Hematopoietic multipotent progenitor cell treated with erythropoietin and hydrocortisone succinate and interleukin-3 and kit ligand, for 6 days (in vitro differentiated cells): ENCODE measurements around the gene GSTA2.
"Not testable (repeated sequence)": the region's sequence is repeated elsewhere in the genome, so short reads cannot be mapped to it uniquely, and the experiment has no call there.

Experiments
- DNase-seq: peaks from one replicate; pipeline ENCODE4 v3.0.0-alpha.2; 2015

Gene GSTA2

DNA sequence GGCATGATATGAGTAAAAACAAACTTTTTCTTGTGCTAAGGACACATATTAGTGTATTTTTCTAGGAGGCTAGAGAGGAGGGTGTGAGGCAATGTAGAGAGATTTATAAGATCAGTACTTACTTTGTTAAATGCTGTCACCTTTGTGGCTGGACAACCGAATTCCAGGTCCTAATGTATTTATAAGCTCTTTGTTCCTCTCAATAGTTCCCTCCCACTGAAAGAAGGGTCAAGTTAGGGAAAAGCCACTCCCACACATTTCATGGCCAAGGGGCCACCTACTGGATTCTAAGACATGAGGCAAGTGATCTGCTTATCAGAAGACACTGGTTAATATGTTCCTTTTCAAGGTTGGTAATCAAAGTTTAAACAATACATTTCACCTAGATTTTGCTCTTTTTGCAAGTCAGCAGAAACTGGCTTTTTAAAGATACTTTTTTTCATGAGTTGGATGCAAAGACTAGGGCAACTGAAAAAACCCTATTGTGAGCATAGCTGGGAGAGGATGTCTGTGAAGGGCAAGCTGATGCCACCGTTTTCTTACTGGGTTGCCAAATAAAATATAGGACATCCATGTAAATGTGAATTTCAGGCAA, at the start of gene GSTA2:
Gene GSTA2 (minus strand): TSS at position 154 of the 595 bp plus-strand sequence. CDS start 5,528 bp downstream, outside the sequence.
- DNase-seq: not testable (repeated sequence)

DNA sequence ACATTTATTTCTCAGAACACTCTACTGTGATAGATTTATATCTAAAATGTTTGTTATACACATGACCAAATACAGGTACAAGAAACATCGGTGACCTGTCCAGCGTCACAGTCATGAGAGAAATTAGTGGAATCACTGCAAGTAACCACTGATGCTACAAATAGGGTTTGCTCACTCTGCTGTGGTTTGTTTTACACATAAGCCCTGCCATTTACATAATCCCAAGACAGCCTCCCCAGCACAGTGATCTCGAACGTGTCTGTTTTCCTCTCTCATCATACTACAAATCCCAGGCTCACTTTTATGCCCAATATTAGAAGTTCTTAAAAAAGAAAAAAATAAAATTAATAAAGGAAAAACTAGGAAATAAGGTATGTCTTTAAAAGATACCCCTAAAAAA, 46.5 kb upstream of the GSTA2 start:
- not testable (repeated sequence) for DNase-seq

DNA sequence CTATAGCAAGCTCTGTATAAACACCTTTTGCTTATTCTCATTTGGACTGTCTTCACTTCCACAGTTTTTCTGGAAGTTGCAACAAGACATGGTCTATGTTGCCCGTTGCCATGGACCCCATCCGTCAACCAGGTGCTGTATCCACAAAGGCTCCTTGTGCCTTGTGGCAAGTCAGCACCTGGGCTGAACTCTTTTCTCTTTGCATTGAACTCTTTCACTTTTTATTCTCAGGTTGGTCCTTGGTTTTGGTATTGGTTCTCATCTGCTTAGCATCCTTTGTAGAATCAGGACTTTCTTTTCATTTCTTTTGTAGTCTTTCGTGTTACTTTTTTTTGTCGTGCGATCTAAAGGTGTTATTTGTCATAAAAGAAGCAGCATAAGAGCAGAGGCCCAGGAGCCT, 45.4 kb upstream of the GSTA2 start:
- no peak for DNase-seq

DNA sequence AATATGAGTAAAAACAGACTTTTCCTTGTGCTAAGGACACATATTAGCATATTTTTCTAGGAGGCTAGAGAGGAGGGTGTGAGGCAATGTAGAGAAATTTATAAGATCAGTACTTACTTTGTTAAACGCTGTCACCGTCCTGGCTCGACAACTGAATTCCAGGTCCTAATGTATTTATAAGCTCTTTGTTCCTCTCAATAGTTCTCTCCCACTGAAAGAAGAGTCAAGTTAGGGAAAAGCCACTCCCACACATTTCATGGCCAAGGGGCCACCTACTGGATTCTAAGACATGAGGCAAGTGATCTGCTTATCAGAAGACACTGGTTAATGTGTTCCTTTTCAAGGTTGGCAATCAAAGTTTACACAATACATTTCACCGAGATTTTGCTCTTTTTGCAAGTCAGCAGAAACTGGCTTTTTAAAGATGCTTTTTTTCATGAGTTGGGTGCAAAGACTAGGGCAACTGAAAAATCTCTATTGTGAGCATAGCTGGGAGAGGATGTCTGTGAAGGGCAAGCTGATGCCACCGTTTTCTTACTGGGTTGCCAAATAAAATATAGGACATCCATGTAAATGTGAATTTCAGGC, 40.5 kb upstream of the GSTA2 start, which contains the start of gene GSTA1:
Gene GSTA1 (minus strand): TSS at position 149 of the 588 bp plus-strand sequence. CDS start 4,549 bp downstream, outside the sequence.
- not testable (repeated sequence) for DNase-seq

DNA sequence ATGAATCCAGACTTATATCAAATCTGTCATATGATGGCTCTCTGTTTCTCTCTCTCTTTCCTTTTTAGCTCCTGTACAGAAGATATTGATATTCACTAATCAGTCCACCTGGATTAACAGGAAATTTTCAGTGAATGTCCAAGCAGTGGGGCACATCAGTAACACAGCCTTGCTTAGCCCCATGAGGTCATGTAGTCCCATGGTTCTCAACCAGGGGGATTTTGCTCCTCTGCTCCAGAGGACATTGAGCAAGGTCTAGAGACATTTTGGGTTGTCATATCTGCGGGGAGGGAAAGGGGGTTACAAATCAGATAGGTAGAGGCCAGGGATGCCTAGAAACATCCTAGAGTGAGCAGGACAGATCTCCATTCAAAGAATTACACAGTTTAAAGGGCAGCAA, 39.5 kb upstream of the GSTA2 start:
- DNase-seq: no peak

DNA sequence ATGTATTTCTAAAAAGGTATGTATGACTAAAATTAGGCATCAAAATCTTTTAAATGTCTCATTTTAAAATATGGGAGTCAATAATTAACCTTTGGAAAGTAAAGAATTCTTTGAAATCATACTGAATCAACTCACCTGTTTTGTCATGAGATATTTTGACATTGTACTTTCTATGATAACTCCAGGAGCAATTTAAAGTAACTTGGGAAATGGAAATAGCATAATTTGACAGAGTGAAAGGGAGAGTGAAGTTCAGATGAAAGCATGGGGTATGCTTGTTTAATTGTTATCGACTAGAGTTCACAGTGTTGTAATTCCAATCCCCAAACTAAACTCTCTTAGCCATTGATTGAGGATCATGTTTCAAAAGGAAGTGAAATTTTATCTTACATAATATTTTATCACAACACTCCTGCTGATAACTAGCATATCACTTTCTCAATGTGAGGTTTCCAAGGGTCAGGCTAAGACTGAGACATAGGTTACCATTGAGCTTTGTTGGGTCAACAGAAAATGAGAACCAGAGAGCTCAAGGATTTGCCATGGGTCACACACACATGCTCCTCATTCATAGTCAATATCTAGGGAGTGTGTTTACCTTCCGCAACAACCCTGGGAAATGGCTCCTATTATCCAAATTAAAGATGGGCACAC, 38.0 kb upstream of the GSTA2 start:
- no peak for DNase-seq

DNA sequence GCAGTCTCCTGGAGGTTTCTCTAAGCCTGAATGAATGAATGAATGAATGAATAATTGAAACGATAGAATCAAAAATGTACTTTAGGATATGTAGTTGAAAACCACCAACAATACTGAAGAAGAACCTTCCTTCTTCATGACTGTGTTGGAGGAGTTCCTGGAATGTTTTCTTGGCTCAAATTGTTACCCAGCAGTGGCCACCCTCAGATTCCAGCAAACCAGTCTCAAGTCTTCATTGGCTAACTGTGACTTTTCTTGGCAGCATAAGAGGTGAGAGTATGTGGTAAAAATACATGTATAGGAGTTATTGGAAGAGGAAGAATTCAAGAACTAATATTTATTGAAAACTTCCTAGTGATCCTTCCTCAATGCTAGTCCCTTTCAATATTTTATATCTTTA, 36.0 kb upstream of the GSTA2 start:
- DNase-seq: not testable (repeated sequence)

DNA sequence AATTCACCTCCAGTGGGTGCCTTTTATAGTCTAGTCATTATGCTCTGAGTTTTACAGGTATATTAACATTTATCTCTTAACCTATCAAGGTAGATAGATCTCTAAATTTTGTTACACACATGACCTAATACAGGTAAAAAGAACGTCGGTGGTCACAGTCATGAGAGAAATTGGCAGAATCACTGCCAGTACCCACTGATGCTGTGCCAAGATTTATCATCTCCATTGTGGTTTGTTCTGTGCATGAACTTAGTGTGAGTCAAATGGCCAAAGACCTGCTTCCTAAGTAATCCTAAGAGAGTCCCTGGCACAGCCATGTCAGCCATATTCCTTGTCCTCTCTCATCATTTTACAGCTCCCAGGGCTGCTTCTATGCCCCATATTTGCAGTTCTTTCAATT, 31.1 kb upstream of the GSTA2 start:
- not testable (repeated sequence) for DNase-seq

DNA sequence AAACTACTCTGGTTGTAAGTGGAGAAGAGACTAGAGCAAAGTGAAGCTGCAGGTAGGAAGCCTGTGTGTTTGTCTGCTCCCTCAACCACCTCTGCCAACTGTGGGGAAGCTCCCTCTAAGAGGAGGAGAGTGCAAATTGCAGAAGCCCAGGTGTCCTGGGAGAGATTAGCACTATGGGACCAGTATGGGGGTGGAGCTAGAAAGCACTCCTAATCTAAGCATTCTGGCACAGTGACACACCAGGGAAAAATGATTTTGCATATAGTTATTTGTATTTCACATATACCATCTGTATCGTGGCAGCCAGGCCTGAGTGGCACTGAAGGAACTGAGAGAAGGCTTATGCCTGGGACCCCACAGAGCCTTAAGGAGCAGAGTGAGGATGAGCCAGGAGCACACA, 27.6 kb upstream of the GSTA2 start:
- DNase-seq: no peak

DNA sequence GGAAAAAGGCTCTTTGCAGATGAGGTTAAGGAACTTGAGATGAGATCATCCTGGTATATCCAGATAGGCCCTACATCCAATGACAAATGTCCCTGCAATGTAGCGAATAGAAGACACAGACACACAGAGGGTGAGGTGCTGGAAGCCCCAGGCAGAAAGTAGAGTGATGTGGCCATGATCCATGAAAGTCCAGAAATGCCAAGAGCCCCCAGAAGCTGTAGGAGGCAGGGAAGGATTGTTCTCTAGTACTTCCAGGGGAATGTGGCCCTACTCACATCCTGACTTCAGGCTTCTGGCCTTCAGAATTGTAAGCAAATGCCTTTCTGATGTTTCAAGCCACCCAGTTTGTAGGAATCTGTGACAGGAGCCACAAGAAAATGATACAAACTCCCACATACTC, 26.4 kb upstream of the GSTA2 start:
- DNase-seq: not testable (repeated sequence)

DNA sequence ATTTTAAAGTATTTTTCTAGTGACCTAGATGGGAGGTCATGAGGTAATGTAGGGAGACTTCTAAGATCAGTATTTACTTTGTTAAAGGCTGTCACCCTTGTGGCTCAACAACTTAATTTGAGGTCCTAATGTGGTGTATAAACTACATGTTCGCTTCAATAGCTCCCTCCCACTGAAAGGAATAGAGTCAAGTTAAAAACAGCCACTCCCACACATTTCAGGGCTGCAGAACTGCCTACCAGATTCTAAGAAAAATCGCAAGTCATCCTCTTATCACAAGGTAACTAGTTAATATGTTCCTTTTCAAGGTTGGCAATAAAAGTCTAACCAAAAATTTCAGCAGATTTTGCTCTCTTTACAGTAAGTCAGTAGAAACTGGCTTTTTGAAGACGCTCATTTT, 25.2 kb upstream of the GSTA2 start:
- DNase-seq: peak; percentile 50

DNA sequence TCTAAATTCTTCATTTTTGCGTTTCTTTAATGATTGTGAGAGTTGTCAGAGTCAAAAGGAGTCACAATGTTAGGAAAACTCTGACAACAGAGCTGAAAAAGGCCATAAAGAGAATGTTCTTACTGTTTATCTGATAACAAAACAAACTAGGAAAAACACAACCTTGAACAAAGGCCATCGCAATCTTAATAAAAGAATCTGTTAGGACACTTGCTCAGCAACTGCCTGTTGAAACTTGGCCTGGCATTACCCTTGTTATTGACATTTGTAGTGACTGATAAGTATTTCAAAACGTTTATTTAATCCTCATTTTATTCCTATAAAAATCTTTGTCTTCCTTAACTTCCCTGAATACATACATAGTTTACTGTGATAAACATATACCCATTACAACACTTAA, 24.6 kb upstream of the GSTA2 start:
- no peak for DNase-seq

DNA sequence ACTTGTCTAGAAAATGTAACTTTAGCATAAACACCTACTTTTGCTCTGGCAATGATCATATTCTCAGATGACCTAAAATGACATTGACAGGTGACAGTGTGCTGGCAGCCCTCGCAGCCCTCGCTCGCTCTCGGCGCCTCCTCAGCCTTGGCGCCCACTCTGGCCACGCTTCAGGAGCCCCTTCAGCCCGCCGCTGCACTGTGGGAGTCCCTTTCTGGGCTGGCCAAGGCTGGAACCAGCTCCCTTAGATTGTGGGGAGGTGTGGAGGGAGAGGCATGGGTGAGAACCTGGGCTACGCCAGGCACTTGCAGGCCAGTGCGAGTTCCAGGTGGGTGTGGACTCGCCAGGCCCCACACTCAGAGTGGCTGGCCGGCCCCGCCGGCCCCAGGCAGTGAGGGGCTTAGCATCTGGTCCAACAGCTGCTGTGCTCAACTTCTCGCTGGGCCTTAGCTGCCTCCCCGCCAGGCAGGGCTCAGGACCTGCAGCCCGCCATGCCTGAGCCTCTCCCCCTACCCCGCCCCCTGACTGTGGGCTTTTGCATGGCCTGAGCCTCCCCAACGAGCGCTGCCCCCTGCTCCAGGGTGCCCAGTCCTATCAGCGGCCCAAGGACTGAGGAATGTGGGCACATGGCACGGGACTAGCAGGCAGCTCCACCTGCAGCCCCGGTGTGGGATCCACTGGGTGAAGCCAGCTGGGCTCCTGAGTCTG, 23.1 kb upstream of the GSTA2 start:
- no peak for DNase-seq

DNA sequence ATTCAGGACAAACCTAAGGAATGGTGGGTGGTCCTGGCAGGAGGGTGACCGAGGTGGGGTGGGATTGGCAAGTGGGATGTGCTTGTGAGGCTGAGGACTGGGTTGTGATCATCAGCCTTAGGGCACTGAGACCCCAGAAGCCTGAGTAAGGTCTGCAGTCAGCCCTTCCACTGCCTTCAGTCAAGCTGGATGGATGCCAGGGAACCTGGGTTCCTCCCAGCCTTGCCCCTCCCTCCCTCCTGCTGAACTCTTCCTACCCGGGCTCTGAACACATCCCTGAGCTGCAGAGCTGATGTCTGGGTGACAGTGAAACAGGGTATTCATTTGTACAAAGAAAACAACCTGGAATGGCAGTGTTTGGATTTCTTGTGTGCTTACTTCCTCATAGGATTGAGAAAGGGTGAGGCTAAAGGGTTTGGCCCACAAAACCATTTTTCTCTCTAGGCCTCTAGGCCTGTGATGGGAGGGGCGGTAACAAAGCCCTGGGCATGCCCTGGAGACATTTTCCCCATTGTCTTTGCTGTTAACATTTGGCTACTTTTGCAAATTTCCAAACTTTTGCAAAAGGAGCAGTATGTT, 19.5 kb upstream of the GSTA2 start:
- peak; percentile 26 for DNase-seq

DNA sequence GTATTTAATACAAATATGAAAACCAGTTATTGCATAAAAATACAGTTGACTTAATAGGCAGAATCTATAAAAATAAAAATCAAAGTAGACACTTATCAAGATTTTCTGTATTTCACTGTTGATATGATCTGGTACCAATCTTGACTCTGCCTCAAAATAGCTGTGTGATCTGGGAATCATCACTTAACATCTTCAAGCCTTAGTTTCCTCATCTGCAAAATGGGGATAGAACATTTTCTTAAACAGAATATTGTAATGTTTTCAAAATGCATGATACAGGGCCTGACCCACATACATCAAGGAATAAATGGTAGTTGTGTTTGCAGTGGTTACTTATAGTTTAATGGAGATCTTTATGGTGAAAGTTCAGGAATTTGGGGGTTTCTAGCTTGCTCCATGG, 18.9 kb upstream of the GSTA2 start:
- DNase-seq: not testable (repeated sequence)

DNA sequence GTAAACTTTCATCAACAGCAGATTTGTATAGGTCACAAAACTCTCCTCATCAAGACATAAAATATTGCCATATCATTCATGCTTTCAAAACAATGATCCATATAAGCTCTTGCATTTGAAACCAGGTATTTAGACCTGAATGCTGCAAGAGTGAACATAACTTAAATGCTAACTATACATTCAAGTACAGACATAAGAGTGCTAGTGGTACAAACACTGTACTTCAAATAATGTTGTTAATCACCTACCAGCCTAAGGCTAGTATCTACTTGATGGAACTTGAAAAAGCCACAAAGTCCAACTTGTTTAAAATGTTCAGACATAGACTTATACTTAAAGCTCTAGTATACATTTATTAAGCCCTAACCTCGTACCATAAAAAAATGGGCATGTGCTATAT, 16.0 kb upstream of the GSTA2 start:
- no peak for DNase-seq

DNA sequence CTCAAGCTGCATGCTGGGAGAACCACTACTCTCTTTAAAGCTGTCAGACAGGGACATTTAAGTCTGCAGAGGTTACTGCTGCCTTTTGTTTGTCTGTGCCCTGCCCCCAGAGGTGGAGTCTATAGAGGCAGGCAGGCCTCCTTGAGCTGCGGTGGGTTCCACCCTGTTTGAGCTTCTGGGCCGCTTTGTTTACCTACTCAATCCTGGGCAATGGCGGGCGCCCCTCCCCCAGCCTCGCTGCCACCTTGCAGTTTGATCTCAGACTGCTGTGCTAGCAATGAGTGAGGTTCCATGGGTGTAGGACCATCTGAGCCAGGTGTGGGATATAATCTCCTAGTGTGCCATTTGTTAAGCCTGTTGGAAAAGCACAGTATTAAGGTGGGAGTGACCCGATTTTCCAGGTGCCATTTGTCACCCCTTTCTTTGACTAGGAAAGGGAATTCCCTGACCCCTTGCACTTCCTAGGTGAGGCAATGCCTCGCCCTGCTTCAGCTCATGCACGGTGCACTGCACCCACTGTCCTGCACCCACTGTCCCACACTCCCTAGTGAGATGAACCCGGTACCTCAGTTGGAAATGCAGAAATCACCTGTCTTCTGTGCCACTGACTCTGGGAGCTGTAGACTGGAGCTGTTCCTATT, 13.6 kb upstream of the GSTA2 start:
- DNase-seq: not testable (repeated sequence)

DNA sequence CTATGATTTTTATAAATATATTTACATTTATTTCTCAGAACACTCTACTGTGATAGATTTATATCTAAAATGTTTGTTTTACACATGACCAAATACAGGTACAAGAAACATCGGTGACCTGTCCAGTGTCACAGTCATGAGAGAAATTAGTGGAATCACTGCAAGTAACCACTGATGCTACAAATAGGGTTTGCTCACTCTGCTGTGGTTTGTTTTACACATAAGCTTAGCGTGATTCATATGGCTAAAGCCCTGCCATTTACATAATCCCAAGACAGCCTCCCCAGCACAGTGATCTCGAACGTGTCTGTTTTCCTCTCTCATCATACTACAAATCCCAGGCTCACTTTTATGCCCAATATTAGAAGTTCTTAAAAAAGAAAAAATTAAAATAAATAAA, 6.1 kb upstream of the GSTA2 start:
- not testable (repeated sequence) for DNase-seq

DNA sequence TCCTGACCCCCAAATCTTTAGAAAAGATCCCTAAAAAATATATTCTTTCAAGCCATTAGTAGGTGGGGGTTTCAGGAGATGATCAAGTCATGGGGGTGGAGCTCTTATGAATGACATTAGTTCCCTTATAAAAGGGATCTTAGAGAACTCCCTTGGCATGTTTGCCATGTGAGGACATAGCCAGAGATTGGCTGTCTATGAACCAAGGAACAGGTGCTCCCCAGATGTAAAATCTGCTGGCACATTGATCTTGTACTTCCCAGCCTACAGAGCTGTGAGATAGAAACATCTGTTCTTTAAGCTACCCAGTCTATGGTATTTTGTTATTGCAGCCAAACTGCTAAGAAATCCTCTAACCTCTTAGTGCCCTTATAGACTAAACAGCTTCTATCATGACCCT, 4.4 kb upstream of the GSTA2 start:
- DNase-seq: not testable (repeated sequence)

DNA sequence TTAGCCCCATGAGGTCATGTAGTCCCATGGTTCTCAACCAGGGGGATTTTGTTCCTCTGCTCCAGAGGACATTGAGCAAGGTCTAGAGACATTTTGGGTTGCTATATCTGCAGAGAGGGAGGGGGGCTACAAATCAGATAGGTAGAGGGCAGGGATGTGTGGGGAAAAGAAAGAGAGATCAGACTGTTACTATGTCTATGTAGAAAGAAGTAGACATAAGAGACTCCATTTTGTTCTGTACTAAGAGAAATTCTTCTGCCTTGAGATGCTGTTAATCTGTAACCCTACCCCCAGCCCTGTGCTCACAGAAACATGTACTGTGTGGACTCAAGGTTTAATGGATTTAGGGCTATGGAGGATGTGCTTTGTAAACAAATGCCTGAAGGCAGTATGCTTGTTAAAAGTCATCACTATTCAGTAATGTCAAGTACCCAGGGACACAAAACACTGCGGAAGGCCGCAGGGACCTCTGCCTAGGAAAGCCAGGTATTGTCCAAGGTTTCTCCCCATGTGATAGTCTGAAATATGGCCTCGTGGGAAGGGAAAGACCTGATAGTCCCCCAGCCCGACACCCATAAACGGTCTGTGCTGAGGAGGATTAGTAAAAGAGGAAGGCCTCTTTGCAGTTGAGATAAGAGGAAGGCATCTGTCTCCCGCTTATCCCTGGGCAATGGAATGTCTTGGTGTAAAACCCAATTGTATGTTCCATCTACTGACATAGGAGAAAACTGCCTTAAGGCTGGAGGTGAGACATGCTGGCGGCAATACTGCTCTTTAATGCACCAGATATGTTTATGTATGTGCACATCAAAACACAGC, 1.4 kb downstream of the GSTA2 start:
- not testable (repeated sequence) for DNase-seq

DNA sequence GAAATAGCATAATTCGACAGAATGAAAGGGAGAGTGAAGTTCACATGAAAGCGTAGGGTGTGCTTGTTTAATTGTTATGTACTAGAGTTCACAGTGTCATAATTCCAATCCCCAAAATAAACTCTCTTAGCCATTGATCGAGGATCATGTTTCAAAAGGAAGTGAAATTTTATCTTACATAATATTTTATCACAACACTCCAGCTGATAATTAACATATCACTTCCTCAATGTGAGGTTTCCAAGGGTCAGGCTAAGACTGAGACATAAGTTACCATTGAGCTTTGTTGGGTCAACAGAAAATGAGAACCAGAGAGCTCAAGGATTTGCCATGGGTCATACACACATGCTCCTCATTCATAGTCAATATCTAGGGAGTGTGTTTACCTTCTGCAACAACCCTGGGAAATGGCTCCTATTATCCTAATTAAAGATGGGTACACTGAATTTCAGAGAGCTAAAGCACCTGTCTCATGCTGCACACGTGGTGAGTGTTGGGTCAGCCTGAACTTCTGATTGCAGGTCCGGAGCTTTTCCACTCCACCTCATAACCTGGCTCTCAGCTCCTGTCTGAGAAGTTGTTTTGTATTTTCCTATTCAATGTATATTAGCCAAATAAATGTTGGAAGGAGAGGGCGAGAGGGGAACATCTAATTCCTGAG, 3.0 kb downstream of the GSTA2 start:
- no peak for DNase-seq
